HK-2 (cell line): ENCODE measurements around the gene LKAAEAR1.

ENCODE experiments used
- DNase-seq: peaks from one replicate; pipeline ENCODE4 v3.0.0-alpha.2; 2018; ENCODE audit not compliant: unreplicated experiment

Gene LKAAEAR1

GRCh38 chr20:64078934-64079272 lies 5.3 kb downstream of the LKAAEAR1 start:
- DNase-seq = no peak

- no peak for DNase-seq
These were observed 6.2 kb downstream of the LKAAEAR1 start for GRCh38 chr20:64077876-64078551.

GRCh38 chr20:64077541-64077875 lies 6.7 kb downstream of the LKAAEAR1 start:
- no peak for DNase-seq

GRCh38 chr20:64077094-64077493 lies 7.1 kb downstream of the LKAAEAR1 start:
- DNase-seq = no peak

- DNase-seq = no peak
These were observed 7.9 kb downstream of the LKAAEAR1 start for GRCh38 chr20:64076061-64076997.

- no peak for DNase-seq
These were observed 8.6 kb downstream of the LKAAEAR1 start for GRCh38 chr20:64075556-64075955.

- no peak for DNase-seq
These were observed 9.2 kb downstream of the LKAAEAR1 start for GRCh38 chr20:64074963-64075362.

- DNase-seq = no peak
These were observed 9.9 kb downstream of the LKAAEAR1 start for GRCh38 chr20:64074184-64074789.

GRCh38 chr20:64073476-64074183 lies 10.6 kb downstream of the LKAAEAR1 start:
- DNase-seq = no peak

- DNase-seq = no peak
These were observed 11.6 kb downstream of the LKAAEAR1 start for GRCh38 chr20:64072498-64073063.

- no peak for DNase-seq
These were observed 12.6 kb downstream of the LKAAEAR1 start for GRCh38 chr20:64071341-64072332.

- DNase-seq = no peak
These were observed 13.8 kb downstream of the LKAAEAR1 start for GRCh38 chr20:64070244-64070993.

GRCh38 chr20:64069614-64070243 lies 14.5 kb downstream of the LKAAEAR1 start:
- peak; percentile 60 for DNase-seq

GRCh38 chr20:64069209-64069613 lies 15.0 kb downstream of the LKAAEAR1 start:
- DNase-seq = no peak

- no peak for DNase-seq
These were observed 15.6 kb downstream of the LKAAEAR1 start for GRCh38 chr20:64068386-64069208.

- DNase-seq = no peak
These were observed 16.4 kb downstream of the LKAAEAR1 start for GRCh38 chr20:64067733-64068307.

GRCh38 chr20:64067005-64067632 lies 17.1 kb downstream of the LKAAEAR1 start:
- no peak for DNase-seq

GRCh38 chr20:64065974-64066343 lies 18.2 kb downstream of the LKAAEAR1 start:
- peak; percentile 89 for DNase-seq
